ENCODE measurements around the gene OIT3. TPM values are rescaled to one million over a fixed set of nuclear protein-coding genes. Genes with fewer than 3 reads are reported as not detected.

The OIT3 gene
- total RNA-seq, 3 donors from 2014 or later = 0.12 to 0.25 (median 0.17) TPM

DNA sequence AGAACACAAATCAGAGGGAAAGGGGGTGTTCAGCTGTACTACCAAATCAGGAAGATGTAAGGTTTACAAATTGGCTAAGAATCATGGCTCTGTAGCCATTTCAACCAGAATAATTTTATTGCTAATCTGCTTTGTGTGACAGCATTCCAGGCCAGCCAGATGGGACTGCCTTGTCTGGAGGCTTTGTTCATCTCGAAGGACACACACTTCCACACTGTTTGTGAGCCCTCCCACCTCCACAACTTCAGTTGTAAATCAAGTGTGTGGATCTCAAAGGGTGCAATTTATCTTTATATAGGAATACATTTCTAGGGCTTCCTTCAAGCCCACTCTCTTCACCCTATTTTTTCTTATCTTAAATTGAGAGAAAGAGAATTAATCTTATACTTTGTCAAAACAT, 6.9 kb upstream of the OIT3 start:
- Histone ChIP-seq H3K4me1 (ENCODE audit: low read depth) (no peaks in the 10 kb centered on the region), H3K4me3 (no peak overlapping the region), H3K36me3 (ENCODE audit: low read depth) (no peaks in the 10 kb centered on the region), H3K9me3 (no peaks in the 10 kb centered on the region)
- TF ChIP-seq, protein P1, sequence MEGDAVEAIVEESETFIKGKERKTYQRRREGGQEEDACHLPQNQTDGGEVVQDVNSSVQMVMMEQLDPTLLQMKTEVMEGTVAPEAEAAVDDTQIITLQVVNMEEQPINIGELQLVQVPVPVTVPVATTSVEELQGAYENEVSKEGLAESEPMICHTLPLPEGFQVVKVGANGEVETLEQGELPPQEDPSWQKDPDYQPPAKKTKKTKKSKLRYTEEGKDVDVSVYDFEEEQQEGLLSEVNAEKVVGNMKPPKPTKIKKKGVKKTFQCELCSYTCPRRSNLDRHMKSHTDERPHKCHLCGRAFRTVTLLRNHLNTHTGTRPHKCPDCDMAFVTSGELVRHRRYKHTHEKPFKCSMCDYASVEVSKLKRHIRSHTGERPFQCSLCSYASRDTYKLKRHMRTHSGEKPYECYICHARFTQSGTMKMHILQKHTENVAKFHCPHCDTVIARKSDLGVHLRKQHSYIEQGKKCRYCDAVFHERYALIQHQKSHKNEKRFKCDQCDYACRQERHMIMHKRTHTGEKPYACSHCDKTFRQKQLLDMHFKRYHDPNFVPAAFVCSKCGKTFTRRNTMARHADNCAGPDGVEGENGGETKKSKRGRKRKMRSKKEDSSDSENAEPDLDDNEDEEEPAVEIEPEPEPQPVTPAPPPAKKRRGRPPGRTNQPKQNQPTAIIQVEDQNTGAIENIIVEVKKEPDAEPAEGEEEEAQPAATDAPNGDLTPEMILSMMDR (IDR thresholded peaks at IDR 0.05) = no peak
- DNase-seq (no peak), ATAC-seq (no peak)
- intact Hi-C loops (cut with DNase I, micrococcal nuclease) = no loop called here

DNA sequence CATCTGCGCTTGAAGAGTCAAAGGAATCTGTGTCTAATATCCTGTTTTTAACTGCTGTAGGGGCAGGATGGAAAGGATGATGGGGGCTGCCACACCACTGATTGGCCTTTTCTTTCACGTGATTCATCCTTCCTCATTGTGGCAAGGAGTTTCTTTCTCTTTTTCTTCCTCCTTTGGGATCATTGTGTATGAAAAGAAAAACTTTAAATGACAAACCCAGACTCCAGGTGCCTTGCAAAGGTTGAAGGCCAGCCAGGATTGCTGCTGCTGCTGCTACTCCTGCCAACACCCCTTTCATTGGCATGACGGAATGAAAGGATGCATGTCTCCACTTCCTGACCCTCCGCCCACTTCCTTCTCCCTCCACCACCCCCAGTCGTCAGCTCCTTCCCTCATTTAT, 6.5 kb upstream of the OIT3 start:
- Histone ChIP-seq H3K4me3 (no peak overlapping the region), H3K36me3 (ENCODE audit: low read depth) (no peaks in the 10 kb centered on the region), H3K9me3 (no peaks in the 10 kb centered on the region), H3K4me1 (ENCODE audit: low read depth) (no peaks in the 10 kb centered on the region)
- TF ChIP-seq, protein P1 (IDR thresholded peaks at IDR 0.05) = no peak
- DNase-seq (no peak), ATAC-seq (no peak)
- intact Hi-C loops (cut with DNase I, micrococcal nuclease) = no loop called here

DNA sequence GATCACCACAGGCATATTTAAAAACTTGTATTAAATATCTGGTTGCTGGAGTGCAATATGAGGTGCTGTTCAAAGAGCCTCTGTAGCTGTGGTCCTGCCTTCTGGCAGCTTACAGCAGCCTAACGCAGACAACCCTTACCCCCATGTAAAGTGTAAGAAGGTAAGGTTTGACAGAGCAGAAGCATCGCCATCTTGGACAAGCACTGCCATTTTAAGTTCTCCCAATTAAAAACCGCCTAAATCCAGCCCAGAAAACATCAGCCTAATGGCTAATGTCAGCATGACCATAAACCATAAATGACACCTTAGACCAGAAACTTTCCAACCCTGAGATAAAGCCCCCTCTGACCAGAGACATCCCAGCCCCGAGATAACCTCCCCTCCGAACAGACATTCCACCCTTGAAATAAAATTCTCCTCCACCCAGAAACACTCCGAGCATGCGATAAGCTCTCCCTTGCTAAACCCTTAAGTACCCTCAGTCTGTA, 5.3 kb upstream of the OIT3 start:
- ATAC-seq (no peak), DNase-seq (no peak)
- Histone ChIP-seq H3K9me3 (no peaks in the 10 kb centered on the region), H3K4me1 (ENCODE audit: low read depth) (no peaks in the 10 kb centered on the region), H3K36me3 (ENCODE audit: low read depth) (no peaks in the 10 kb centered on the region), H3K4me3 (no peak overlapping the region)
- intact Hi-C loops (cut with DNase I, micrococcal nuclease) = no loop called here
- TF ChIP-seq, protein P1 (IDR thresholded peaks at IDR 0.05) = no peak

DNA sequence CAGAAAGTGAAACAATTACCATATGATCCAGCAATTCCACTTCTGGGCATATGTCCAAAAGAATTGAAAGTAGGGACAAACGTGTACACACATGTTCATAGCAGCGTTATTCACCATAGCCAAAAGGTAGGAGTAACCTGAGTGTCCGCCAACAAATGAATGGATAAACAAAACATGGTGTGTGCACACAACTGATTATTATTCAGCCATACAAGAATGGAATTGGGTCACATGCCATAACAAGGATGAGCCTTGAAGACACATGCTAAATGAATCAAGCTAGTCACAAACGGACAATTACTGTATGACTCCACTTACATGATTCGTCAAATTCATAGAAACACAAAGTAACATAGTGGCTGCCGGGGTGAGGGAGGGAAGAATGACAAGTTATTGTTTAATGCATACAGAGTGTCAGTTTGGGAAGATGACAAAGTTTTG, 4.1 kb upstream of the OIT3 start:
- TF ChIP-seq, protein P1 (IDR thresholded peaks at IDR 0.05) = no peak
- no peaks in the 10 kb centered on the region for H3K36me3 ChIP-seq (ENCODE audit: low read depth)
- ATAC-seq (no peak), DNase-seq (no peak)
- H3K4me3 ChIP-seq = no peak overlapping the region
- H3K4me1 ChIP-seq (ENCODE audit: low read depth) = no peaks in the 10 kb centered on the region
- H3K9me3 ChIP-seq = no peaks in the 10 kb centered on the region
- intact Hi-C loops (cut with DNase I, micrococcal nuclease) = no loop called here

DNA sequence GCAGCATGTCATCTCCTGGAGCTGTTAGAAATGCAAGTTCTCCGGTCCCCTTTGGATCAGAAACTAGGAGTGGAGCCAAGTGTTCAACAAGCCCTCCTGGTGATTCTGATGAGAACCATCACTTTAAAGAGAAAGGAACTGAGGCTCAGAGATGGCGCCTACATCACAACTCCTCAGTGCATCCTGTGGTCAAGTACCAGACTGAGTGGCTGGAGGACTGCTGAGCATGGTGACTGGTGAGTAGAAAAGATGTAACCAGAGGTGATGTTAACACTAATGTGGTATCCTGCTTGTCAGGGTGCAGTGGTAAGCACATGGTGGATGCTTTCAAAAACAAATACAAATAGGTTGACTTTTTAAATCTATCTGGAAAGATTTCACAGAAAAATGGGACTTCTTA, 3.5 kb upstream of the OIT3 start:
- Histone ChIP-seq H3K4me3 (no peak overlapping the region), H3K9me3 (no peaks in the 10 kb centered on the region), H3K4me1 (ENCODE audit: low read depth) (no peaks in the 10 kb centered on the region), H3K36me3 (ENCODE audit: low read depth) (no peaks in the 10 kb centered on the region)
- intact Hi-C loops (cut with DNase I, micrococcal nuclease) = no loop called here
- DNase-seq = no peak
- TF ChIP-seq, protein P1 (IDR thresholded peaks at IDR 0.05) = no peak
- no peak for ATAC-seq

Measured in mucosa of descending colon (tissue), 3 donors.